ENCODE data around the gene ITPKB.

The ITPKB gene

DNA sequence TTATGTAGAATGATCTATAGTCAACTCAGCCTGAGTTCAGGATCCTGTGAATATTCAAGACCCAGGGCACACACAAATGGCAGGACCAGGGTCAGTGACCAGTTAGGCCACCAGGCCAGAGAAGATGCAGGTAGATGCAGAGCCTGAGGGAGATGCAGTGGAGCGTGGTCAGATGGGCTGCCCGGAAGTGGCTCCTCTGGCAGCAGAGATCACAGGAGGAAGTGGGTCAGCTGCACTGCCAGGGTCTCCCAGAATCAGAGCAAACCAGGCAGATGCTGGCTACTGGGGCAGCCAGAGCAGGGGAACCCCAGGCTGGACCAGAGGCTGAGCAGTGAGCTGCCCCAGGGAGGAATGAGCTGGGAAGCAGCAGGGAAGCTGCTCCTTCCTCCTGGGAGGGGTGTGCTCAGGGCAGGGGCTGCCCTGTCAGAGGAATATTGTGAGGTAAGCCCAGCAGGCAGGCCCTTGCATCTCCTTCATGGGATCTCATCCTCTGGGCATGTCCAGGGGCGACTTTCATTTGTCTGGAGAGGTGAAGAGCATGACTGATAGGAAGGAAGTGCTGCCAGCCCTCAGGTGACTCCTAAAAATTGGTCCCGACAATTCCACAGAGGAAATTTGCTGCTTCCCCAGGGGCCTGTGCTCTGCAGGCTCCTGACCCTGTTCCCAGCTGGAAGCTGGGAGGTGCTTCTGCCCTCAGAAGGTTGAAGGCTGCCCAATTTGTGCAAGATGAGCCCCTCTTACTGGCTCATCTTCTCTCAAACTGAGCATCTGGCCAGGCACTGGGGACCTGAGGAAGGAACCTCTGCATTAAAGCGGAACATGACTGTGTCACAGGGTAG, 141.2 kb downstream of the ITPKB start:
- no peak for DNase-seq

DNA sequence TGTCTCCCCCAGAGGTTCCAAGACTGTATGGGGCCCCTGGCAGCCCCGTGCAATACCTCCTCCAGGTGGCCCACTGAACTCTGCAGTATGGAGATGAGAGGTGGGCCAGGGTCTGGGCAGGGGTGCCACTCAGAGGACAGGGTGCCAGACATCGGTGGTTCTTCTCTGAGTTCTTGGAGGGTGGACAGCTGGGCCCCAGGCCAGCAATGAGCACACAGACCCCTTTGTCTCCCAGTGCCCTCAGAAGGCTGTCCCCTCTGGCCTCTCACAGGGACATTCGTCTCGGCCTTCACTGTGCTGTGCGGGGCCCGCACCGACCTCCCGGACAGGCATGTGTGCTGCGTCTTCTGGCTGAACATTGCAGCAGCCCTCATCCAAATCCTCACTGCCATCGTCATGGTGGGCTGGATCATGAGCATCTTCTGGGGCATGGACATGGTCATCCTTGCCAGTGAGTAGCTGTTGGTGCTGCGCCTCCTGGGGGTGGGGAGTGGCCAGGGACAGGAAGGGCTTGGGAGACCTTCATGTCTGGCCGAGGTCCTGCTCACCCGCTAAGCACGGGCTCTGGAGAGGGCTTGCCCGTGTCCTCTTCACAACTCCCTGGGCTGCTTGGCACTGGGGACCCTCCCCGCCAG, 142.4 kb downstream of the ITPKB start:
- DNase-seq: no peak

DNA sequence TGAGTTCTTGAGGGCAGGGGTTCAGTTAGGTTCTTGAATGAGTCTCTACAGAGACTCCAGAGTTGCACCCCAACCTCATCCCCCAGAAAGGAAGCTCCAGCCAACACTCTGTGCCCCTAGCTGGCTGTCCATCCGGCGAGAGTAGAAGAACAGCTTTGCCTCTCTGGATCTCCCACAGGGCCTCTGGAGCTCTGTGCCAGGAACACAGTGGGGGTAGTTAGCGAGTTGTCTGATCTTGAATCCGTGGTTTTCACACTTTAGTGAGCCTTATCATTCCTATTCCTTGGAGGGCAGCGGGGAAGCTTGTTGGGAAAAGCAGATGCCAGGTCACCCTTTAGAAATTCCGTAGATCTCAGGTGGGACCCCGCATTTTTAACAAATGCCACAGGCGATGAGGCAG, 145.5 kb downstream of the ITPKB start:
- no peak for DNase-seq

DNA sequence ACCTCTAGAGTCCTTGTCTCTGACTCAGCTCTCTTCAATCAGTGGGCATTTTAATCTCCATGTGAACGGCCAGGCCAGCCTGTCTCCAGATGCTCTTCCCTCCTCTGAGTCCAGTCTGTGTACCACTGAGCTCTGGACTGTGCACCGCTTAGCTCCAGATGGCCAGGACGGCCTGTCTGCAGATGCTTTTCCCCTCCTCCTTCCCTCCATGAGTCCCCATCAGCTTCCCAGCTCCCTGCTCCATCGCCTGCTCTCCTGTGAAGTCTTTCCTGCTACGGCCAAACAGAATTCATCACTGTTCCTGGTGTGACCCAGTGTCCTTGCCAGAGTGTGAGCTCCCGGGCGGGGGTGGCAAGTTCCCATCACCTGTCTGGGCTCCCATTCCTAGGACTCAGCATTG, 148.5 kb downstream of the ITPKB start:
- no peak for DNase-seq

DNA sequence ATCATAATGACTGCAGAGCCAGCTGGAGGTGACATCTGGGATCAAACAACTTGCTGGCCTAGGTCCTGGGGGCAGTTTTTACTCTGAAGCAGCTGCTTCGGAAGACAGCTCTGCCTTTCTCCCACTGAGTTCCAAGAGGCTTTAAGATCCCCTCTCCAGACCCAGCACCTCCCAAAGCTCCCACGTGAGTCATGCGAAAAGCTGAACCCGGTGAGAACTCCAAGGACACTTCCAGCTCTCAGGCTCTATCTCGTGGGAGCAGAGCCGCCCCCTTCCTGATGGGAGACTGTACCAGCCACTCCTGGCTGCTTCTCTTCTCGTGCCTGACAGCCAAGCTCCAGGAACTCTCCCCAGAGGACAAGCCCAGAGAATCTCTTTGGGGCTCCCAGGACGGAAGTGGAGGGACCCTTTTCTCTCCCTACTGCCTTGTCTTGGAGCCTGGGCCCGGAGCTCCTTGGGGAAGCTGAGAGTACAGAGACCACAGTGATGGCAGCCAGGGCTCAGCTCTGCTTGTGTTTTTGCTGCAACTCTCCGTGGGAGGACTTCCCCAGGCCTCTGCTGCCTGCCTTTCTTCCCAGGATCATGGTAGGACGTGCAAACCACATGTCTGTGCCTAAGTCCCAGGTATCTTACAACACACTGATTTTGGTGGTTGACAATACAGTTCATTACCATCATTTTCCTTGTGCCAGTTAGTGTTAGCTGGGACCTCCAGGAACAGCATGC, 149.9 kb downstream of the ITPKB start:
- no peak for DNase-seq

DNA sequence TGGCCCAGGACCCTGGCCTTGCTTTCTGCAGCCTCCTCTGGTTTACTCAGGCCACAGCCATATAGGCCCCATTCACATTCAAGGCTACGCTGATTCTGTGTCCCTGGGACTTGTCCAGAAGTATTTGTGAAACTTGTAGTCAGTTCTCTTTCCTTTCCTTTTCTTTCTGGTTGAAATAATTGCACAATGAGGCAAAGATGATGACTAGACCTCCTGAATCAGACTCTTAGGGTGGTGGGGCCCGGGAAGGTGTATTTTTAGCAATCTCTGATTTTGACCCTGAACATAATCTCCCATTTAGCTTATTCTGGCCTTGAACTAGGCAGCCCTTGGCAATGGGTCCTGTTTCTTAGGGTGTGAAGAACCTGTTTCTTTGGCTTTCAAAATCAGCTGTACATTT, 150.6 kb downstream of the ITPKB start:
- no peak for DNase-seq

DNA sequence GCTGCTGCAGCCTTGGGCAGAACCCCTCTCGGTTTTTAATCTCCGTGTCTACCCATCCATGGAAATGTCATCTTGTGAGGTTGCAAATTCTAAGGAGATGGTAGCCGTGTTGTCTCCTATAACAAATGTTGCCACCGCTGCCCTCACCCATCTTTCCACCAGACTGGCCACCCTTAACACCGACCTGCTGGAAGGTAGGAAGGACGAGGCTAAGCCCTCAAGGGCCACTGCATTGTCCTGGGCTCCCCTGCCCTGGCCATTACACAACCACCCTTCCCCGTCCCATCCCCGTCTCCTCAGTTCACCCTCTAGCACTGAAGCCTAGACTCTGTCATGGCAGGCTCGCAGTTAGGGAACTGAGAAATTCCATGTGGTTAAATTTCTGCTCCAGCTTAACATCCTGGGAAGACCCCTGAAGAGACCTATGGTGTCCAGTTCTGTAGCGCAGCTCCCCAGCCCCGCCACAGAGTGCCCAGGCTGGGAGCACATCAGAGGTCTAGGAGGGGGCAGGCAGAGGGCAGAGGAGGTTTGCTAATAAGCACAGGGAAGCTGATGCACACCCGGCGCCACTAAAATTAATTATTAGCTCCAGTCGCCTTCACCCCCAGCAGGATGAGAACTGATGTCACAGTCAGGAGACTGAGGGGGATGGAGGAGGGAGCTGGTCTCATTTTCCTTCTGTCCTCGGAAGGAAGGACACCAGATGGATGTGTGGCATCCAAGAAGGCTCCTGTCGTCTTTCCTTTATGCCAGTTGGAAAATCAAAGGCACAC, 152.2 kb downstream of the ITPKB start:
- no peak for DNase-seq

DNA sequence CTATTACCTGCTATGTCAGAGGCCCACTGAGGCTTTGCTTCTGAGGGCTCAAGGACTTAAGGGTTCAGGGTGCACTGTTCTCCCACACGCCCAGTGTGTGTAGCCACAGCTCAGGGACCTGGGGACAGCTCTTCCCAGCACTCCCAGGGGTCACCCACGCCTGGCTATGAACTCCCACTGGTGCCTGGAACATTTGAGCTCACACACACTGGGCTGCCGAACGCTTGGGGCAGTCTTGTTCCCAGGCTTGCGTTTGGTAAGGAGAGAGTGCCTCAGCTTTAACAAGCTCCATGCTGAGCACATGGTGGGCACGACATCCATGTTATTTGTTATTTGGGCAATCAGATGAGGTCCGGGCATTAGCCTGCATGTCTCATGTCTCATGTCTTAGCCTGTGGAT, 153.0 kb downstream of the ITPKB start:
- no peak for DNase-seq

DNA sequence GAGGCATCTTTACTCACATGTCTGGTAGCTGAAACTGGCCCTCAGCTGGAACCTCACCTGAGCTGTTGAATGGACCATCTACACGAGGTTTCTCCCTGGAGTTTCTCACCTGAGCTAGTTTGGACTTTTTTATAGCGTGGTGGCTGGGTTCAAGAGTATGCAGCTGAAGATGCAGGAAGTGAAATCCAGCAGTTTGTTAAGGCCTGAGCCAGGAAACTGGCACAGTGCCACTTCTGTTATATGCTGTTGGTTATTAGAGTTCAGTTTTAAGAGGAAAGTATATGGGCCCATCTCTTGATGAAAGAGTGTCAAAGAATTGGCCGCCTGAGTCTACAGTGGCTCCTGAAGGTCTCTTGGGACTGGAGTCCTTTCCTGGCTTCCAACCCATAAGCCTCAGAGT, 154.9 kb downstream of the ITPKB start:
- DNase-seq: no peak

DNA sequence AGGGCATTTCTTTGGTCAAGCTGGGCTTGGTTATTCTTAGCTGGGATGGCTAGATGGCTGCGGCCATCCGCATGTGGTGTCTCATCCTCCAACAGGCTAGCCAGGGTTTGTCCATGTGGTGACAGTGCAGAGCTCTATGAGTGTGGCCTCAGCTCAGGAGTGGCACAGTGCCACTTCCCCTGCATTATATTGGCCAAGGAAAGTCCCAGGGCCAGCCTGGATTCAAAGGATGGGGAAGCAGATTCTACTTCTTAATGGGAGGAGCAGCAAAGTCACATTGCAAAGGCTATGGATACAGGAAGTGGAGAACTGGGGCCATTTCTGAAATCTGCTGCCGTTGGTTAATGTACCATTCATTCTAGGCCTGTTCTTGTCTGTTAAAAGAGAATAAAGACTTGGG, 156.1 kb downstream of the ITPKB start:
- no peak for DNase-seq
